ENCODE measurements around the gene HBS1L. TPM values are rescaled to one million over a fixed set of nuclear protein-coding genes. Genes with fewer than 3 reads are reported as not detected.

Gene HBS1L
- total and polyA plus RNA-seq, 2 experiments from 2014 or later, result 43.0 to 70.6 TPM

- Histone ChIP-seq H3K79me2 (no peaks in the 10 kb centered on the region), H3K27ac (no peak overlapping the region), H3K4me3 (no peak overlapping the region), H3K27me3 (no peaks in the 10 kb centered on the region), H3K4me2 (no peak overlapping the region), H2AFZ (no peak overlapping the region), H3K9me2 (replicated peaks; ENCODE audit: insufficient read depth) (no peaks in the 10 kb centered on the region), H3K36me3 (replicated peaks; ENCODE audit: insufficient read depth, low read depth) (no peaks in the 10 kb centered on the region), H4K20me1 (ENCODE audit: insufficient read depth, poor library complexity, severe bottlenecking) (no peaks in the 10 kb centered on the region), H3K9me3 (ENCODE audit: low read depth) (no peaks in the 10 kb centered on the region), H3K4me1 (ENCODE audit: insufficient read depth) (no peaks in the 10 kb centered on the region)
- 88% methylated on average over 1 of the region's 1 CpG for WGBS (ENCODE audit: low lambda C conversion rate, missing lambda C conversion rate)
- TF ChIP-seq, protein P1, sequence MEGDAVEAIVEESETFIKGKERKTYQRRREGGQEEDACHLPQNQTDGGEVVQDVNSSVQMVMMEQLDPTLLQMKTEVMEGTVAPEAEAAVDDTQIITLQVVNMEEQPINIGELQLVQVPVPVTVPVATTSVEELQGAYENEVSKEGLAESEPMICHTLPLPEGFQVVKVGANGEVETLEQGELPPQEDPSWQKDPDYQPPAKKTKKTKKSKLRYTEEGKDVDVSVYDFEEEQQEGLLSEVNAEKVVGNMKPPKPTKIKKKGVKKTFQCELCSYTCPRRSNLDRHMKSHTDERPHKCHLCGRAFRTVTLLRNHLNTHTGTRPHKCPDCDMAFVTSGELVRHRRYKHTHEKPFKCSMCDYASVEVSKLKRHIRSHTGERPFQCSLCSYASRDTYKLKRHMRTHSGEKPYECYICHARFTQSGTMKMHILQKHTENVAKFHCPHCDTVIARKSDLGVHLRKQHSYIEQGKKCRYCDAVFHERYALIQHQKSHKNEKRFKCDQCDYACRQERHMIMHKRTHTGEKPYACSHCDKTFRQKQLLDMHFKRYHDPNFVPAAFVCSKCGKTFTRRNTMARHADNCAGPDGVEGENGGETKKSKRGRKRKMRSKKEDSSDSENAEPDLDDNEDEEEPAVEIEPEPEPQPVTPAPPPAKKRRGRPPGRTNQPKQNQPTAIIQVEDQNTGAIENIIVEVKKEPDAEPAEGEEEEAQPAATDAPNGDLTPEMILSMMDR (IDR thresholded peaks at IDR 0.05; ENCODE audit: poor library complexity), result no peak
- TF ChIP-seq EZH2phosphoT487 (IDR thresholded peaks at IDR 0.05; ENCODE audit: low read depth, severe bottlenecking, unreplicated experiment) (no peak), EZH2 (IDR thresholded peaks at IDR 0.05; ENCODE audit: borderline replicate concordance) (no peak)
- DNase-seq (ENCODE audit: low spot score), result no peak
Observed at GRCh38 chr6:135073217-135073616, 18.6 kb upstream of the HBS1L start.

GRCh38 chr6:135072753-135073152 lies 18.1 kb upstream of the HBS1L start:
- no peak overlapping the region for H3K4me2 ChIP-seq
- H3K27me3 ChIP-seq, result no peaks in the 10 kb centered on the region
- WGBS (ENCODE audit: low lambda C conversion rate, missing lambda C conversion rate), result 62% methylated on average over 3 of the region's 3 CpGs
- no peak overlapping the region for H3K27ac ChIP-seq
- no peaks in the 10 kb centered on the region for H3K79me2 ChIP-seq
- no peaks in the 10 kb centered on the region for H3K36me3 ChIP-seq (replicated peaks; ENCODE audit: insufficient read depth, low read depth)
- H4K20me1 ChIP-seq (ENCODE audit: insufficient read depth, poor library complexity, severe bottlenecking), result no peaks in the 10 kb centered on the region
- no peak for TF ChIP-seq EZH2 (IDR thresholded peaks at IDR 0.05; ENCODE audit: borderline replicate concordance)
- TF ChIP-seq, protein P1 (IDR thresholded peaks at IDR 0.05; ENCODE audit: poor library complexity), result no peak
- TF ChIP-seq EZH2phosphoT487 (IDR thresholded peaks at IDR 0.05; ENCODE audit: low read depth, severe bottlenecking, unreplicated experiment), result no peak
- no peak overlapping the region for H3K4me3 ChIP-seq
- no peaks in the 10 kb centered on the region for H3K9me3 ChIP-seq (ENCODE audit: low read depth)
- no peaks in the 10 kb centered on the region for H3K9me2 ChIP-seq (replicated peaks; ENCODE audit: insufficient read depth)
- H2AFZ ChIP-seq, result no peak overlapping the region
- no peaks in the 10 kb centered on the region for H3K4me1 ChIP-seq (ENCODE audit: insufficient read depth)
- DNase-seq (ENCODE audit: low spot score), result no peak

- Histone ChIP-seq H3K4me1 (ENCODE audit: insufficient read depth) (no peaks in the 10 kb centered on the region), H2AFZ (no peak overlapping the region), H4K20me1 (ENCODE audit: insufficient read depth, poor library complexity, severe bottlenecking) (no peaks in the 10 kb centered on the region), H3K27me3 (no peaks in the 10 kb centered on the region), H3K4me2 (no peak overlapping the region), H3K9me2 (replicated peaks; ENCODE audit: insufficient read depth) (no peaks in the 10 kb centered on the region), H3K36me3 (replicated peaks; ENCODE audit: insufficient read depth, low read depth) (no peaks in the 10 kb centered on the region), H3K27ac (no peak overlapping the region), H3K4me3 (no peak overlapping the region), H3K79me2 (no peaks in the 10 kb centered on the region), H3K9me3 (ENCODE audit: low read depth) (no peaks in the 10 kb centered on the region)
- DNase-seq (ENCODE audit: low spot score), result no peak
- TF ChIP-seq EZH2phosphoT487 (IDR thresholded peaks at IDR 0.05; ENCODE audit: low read depth, severe bottlenecking, unreplicated experiment) (no peak), EZH2 (IDR thresholded peaks at IDR 0.05; ENCODE audit: borderline replicate concordance) (no peak)
- TF ChIP-seq, protein P1 (IDR thresholded peaks at IDR 0.05; ENCODE audit: poor library complexity), result no peak
Observed at GRCh38 chr6:135071541-135071940, 16.9 kb upstream of the HBS1L start.

DNA sequence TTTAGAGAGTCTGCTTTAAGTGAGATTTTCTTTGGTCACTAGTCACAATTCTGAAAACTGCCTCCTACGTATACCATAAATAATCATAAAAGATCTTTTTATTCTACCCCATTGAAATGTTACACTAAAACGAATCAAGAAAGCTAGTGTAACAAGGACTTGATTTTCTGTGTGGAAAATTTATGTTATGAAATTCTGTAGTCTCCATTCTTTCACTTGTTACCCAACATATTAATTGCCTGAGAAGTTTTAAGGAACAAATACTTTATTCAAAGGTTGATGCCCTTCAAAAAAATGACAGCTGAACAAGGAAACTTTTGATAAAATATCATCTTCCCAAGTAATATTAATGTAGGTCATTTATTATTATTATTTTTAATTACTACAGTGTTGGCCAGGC lies 13.3 kb upstream of the HBS1L start:
- no peak overlapping the region for H3K4me3 ChIP-seq
- no peak for DNase-seq (ENCODE audit: low spot score)
- no peak overlapping the region for H2AFZ ChIP-seq
- no peak for TF ChIP-seq EZH2 (IDR thresholded peaks at IDR 0.05; ENCODE audit: borderline replicate concordance)
- TF ChIP-seq EZH2phosphoT487 (IDR thresholded peaks at IDR 0.05; ENCODE audit: low read depth, severe bottlenecking, unreplicated experiment), result no peak
- TF ChIP-seq, protein P1 (IDR thresholded peaks at IDR 0.05; ENCODE audit: poor library complexity), result no peak
- no peaks in the 10 kb centered on the region for H3K4me1 ChIP-seq (ENCODE audit: insufficient read depth)
- H3K27ac ChIP-seq, result no peak overlapping the region
- no peaks in the 10 kb centered on the region for H3K9me2 ChIP-seq (replicated peaks; ENCODE audit: insufficient read depth)
- no peaks in the 10 kb centered on the region for H3K9me3 ChIP-seq (ENCODE audit: low read depth)
- no peaks in the 10 kb centered on the region for H3K27me3 ChIP-seq
- no peaks in the 10 kb centered on the region for H3K79me2 ChIP-seq
- no peaks in the 10 kb centered on the region for H3K36me3 ChIP-seq (replicated peaks; ENCODE audit: insufficient read depth, low read depth)
- no peaks in the 10 kb centered on the region for H4K20me1 ChIP-seq (ENCODE audit: insufficient read depth, poor library complexity, severe bottlenecking)
- 92% methylated on average over 2 of the region's 2 CpGs for WGBS (ENCODE audit: low lambda C conversion rate, missing lambda C conversion rate)
- no peak overlapping the region for H3K4me2 ChIP-seq

Data from hepatocyte (in vitro differentiated cells).